HepG2 (cell line): ENCODE measurements around the gene EDAR. TPM values are rescaled to one million over a fixed set of nuclear protein-coding genes. Genes with fewer than 3 reads are reported as not detected.

Source experiments
- ATAC-seq: fragments of 200-7000 bp; cut with Tn5 transposase; 3 replicates; pipeline ENCODE4 v1.9.1; 2020; ENCODE audit warnings: mild to moderate bottlenecking, moderate library complexity
- BruUV-seq: library from RNA; stranded (reverse); fragments of 400-500 nt; replicated peaks from 2 replicates; lab custom pipeline; 2021; lab: Mats Ljungman, UMichigan
- CTCF ChIA-PET: fragments of 300-600 bp; formaldehyde crosslinking; extraction: SDS; loops from one replicate; lab custom pipeline; 2021; ENCODE audit warnings: low total read pairs, inconsistent platforms, low intra/inter-chr PET ratio; lab: Yijun Ruan, JAX
- POLR2A ChIA-PET: fragments of 350-600 bp; sonication (Branson Sonifier 250); formaldehyde crosslinking; loops from one replicate; lab custom pipeline; 2020; ENCODE audit warnings: antibody characterized with exemption, inconsistent platforms; lab: Yijun Ruan, JAX
- DNase-seq: peaks from one replicate; pipeline ENCODE4 v3.0.0-alpha.2; 2015; ENCODE audit warnings: low spot score
- FAIRE-seq: peaks from 3 replicates; lab custom pipeline; 2011; peaks lifted over from hg19 to GRCh38; lab: Jason Lieb, UNC
- H2AFZ ChIP-seq: one replicate; pipeline ENCODE4 v1.6.1; 2011; ENCODE audit warnings: low read length, inconsistent platforms
- H3K27ac ChIP-seq: fragments of 300-600 bp; 3 replicates; pipeline ENCODE4 v1.8.0; 2011; ENCODE audit warnings: mixed run types, mild to moderate bottlenecking, mixed read lengths, low read length, inconsistent platforms; ENCODE audit not compliant: insufficient read depth; ENCODE audit errors: extremely low read length
- H3K27me3 ChIP-seq, 2 experiments: fragments of 200-600 bp in 1 of 2; 2 replicates in 1 of 2; 3 replicates in 1 of 2; pipeline versions ENCODE4 v1.6.0 to v1.8.0; 2011; ENCODE audit warnings: low read length in 2 of 2, mild to moderate bottlenecking in 2 of 2, moderate library complexity in 2 of 2, inconsistent platforms in 1 of 2; ENCODE audit not compliant: insufficient read depth in 2 of 2, control insufficient read depth in 1 of 2
- H3K36me3 ChIP-seq, 2 experiments: fragments of 200-600 bp in 1 of 2; replicated peaks in 1 of 2; 2 replicates in 1 of 2; 3 replicates in 1 of 2; pipeline versions ENCODE4 v1.5.1 to v1.8.0; 2011; ENCODE audit warnings: low read length in 2 of 2, inconsistent platforms in 1 of 2; ENCODE audit not compliant: insufficient read depth in 2 of 2, control insufficient read depth in 1 of 2
- H3K4me1 ChIP-seq: 2 replicates; pipeline ENCODE4 v1.5.1; 2012; ENCODE audit warnings: low read length, inconsistent platforms; ENCODE audit not compliant: insufficient read depth
- H3K4me2 ChIP-seq: 2 replicates; pipeline ENCODE4 v1.6.0; 2011; ENCODE audit warnings: low read depth, low read length, inconsistent platforms
- H3K4me3 ChIP-seq, 3 experiments: fragments of 200-600 bp in 1 of 3; sonication (generic), shearing (Covaris generic) in 1 of 3; replicated peaks in 1 of 3; 2 replicates each; pipeline ENCODE4 v1.5.1; 2011 to 2016; ENCODE audit warnings: low read length in 3 of 3, inconsistent platforms in 2 of 3, low read depth in 2 of 3, mild to moderate bottlenecking in 2 of 3, control low read depth in 1 of 3, mixed read lengths in 1 of 3; ENCODE audit not compliant: insufficient read depth in 1 of 3
- H3K79me2 ChIP-seq: one replicate; pipeline ENCODE4 v1.6.1; 2011; ENCODE audit warnings: low read length, inconsistent platforms; ENCODE audit not compliant: insufficient read depth
- H3K9ac ChIP-seq: 2 replicates; pipeline ENCODE4 v1.6.0; 2011; ENCODE audit warnings: mild to moderate bottlenecking, low read depth, low read length, inconsistent platforms; ENCODE audit not compliant: insufficient read depth
- H3K9me3 ChIP-seq: 2 replicates; pipeline ENCODE4 v1.5.1; 2012; ENCODE audit warnings: mild to moderate bottlenecking, low read length
- H4K20me1 ChIP-seq: 2 replicates; pipeline ENCODE4 v1.6.0; 2011; ENCODE audit warnings: inconsistent platforms, mild to moderate bottlenecking, low read length, moderate library complexity; ENCODE audit not compliant: insufficient read depth
- HBP1 ChIP-seq: IDR thresholded peaks from 2 replicates; pipeline ENCODE4 v1.6.1; 2016; ENCODE audit warnings: low read depth, control low read depth
- HIVEP1 ChIP-seq: sonication (generic); formaldehyde crosslinking; IDR thresholded peaks from 2 replicates; pipeline ENCODE4 v1.4.0; 2020; ENCODE audit warnings: mild to moderate bottlenecking, missing genetic modification reagents
- STAT5B ChIP-seq: sonication (generic); formaldehyde crosslinking; IDR thresholded peaks from 2 replicates; pipeline ENCODE4 v1.4.0; 2020; ENCODE audit warnings: missing genetic modification reagents
- ZNF329 ChIP-seq: sonication (generic); formaldehyde crosslinking; IDR thresholded peaks from 2 replicates; pipeline ENCODE4 v1.9.0; 2021; ENCODE audit warnings: low read depth, mild to moderate bottlenecking, missing genetic modification reagents
- ZNF572 ChIP-seq: sonication (generic); formaldehyde crosslinking; IDR thresholded peaks from 2 replicates; pipeline ENCODE4 v1.5.1; 2020; ENCODE audit warnings: mild to moderate bottlenecking, missing genetic modification reagents
- ZSCAN29 ChIP-seq: sonication (generic); formaldehyde crosslinking; conservative IDR thresholded peaks from 2 replicates; pipeline ENCODE4 v1.4.0; 2020; ENCODE audit warnings: mild to moderate bottlenecking, missing genetic modification reagents
- WGBS: methylation state at CpG from one replicate; pipeline ENCODE4 v1.1.6; 2017; ENCODE audit warnings: low lambda C conversion rate; 5-methylcytosine and 5-hydroxymethylcytosine counted together
- in situ Hi-C: cut with HindIII; loops from 2 replicates; pipeline ENCODE4 v1.10.0; 2017; ENCODE audit warnings: low pct_unique_long_range_greater_than_20kb; ENCODE audit not compliant: extremely low pct_ligation_motif_present
- intact Hi-C: fragments of 100-400 bp; cut with micrococcal nuclease; formaldehyde crosslinking; loops from one replicate; pipeline ENCODE4 v1.10.0; 2022; ENCODE audit not compliant: unreplicated experiment
- polyA plus RNA-seq, 8 experiments: library from polyadenylated mRNA; depleted of rRNA in 3 of 8; stranded (reverse) in 7 of 8; unstranded in 1 of 8; fragments of >200 nt; fragmentation: Illumina TruSeq in 4 of 8; extraction: Trizol in 4 of 8; gene quantifications; 2 replicates each; pipeline versions ENCODE4 v1.2.1 to v1.2.3, GENCODE V29; 2011 to 2016; ENCODE audit warnings: low read depth in 4 of 8, missing spikeins in 1 of 8, mixed read lengths in 1 of 8; ENCODE audit not compliant: insufficient read depth in 1 of 8
- total RNA-seq, 5 experiments: library from RNA; depleted of rRNA; stranded (reverse); fragments of >200 nt; fragmentation: Illumina TruSeq; extraction: Trizol; gene quantifications; 2 replicates each; pipeline ENCODE4 v1.2.3, GENCODE V29; 2016; ENCODE audit warnings: low read depth in 1 of 5

EDAR gene
- total and polyA plus RNA-seq, 2 of the 13 experiments (the other 11 are each of a cell fraction or from before 2014, with no cell fraction given): not detected

DNA sequence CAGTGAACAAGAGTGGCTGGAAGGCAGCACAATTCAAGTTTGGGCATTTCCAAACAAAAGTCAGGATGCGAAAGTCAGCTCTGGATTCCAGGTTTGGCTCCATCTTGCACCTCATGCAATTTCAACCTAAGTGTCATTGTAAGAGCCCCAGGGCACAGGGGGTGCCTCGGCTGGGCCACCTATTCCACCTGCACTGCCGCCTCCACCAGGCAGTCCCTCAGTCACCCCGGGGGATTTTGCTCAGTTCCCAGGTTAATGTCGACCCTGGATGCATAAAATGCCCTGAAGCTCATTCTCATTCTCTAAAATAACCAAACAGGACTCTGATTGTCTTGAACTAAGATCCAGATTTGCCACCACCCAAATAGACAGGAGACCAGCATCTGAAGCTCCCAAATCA, 77.6 kb downstream of the EDAR start:
- no peak for FAIRE-seq
- DNase-seq: no peak
- CTCF ChIA-PET: no interaction called here
- in situ Hi-C loops (no loop called here), intact Hi-C loops (no loop called here)
- Histone ChIP-seq H3K27ac (no peak overlapping the region), H3K4me3 (no peak overlapping the region), H3K9me3 (no peaks in the 10 kb centered on the region), H3K4me1 (peaks cover 5% of the 10 kb centered on the region), H4K20me1 (no peaks in the 10 kb centered on the region; the same call in 1 of the 2 replicates), H3K4me2 (no peak overlapping the region), H3K36me3 (no peaks in the 10 kb centered on the region), H3K9ac (no peak overlapping the region), H3K27me3 (peaks cover 2 to 27% of the 10 kb centered on the region in 2 experiments; a peak in 3 of 5 replicates), H3K79me2 (no peaks in the 10 kb centered on the region), H2AFZ (no peak overlapping the region)
- POLR2A ChIA-PET: no interaction called here
- WGBS: 37% methylated on average over 5 of the region's 5 CpGs
- no peak for ATAC-seq
- TF ChIP-seq HIVEP1 (no peak), STAT5B (CRISPR knock-in tag) (no peak), HBP1 (CRISPR knock-in tag) (no peak), ZNF329 (CRISPR knock-in tag) (no peak), ZNF572 (CRISPR knock-in tag) (no peak), ZSCAN29 (no peak)
- no TSS peak for BruUV-seq
